HCT116 (cell line): ENCODE measurements around the gene TNFRSF25. TPM values are rescaled to one million over a fixed set of nuclear protein-coding genes. Genes with fewer than 3 reads are reported as not detected.

ENCODE experiments used
- ATAC-seq: fragments of 200-7000 bp; cut with Tn5 transposase; 2 replicates; pipeline ENCODE4 v1.9.1; 2020; ENCODE audit warnings: mild to moderate bottlenecking, moderate library complexity
- BruUV-seq: library from RNA; stranded (reverse); fragments of 400-500 nt; replicated peaks from 2 replicates; lab custom pipeline; 2021; lab: Mats Ljungman, UMichigan
- CTCF ChIA-PET: fragments of 300-600 bp; sonication (Branson Sonifier 250); formaldehyde crosslinking; loops from one replicate; lab custom pipeline; 2021; ENCODE audit warnings: antibody characterized with exemption; lab: Charles Lee
- POLR2A ChIA-PET: fragments of 300-600, 350-600 bp; sonication (Branson Sonifier 250); formaldehyde crosslinking; loops from one replicate; lab custom pipeline; 2021; ENCODE audit warnings: antibody characterized with exemption; lab: Charles Lee
- RAD21 ChIA-PET, 2 experiments: fragments of 300-600 bp; sonication (Branson Sonifier 250); formaldehyde crosslinking; loops; one replicate each; lab custom pipeline; 2023; ENCODE audit warnings: low total read pairs in 2 of 2; ENCODE audit not compliant: uncharacterized antibody in 2 of 2, unreplicated experiment in 2 of 2, low non-redundant PET in 1 of 2; lab: Charles Lee
- DNase-seq: peaks from one replicate; pipeline ENCODE4 v3.0.0-alpha.2; 2010; ENCODE audit warnings: low read depth, low spot score
- H2AFZ ChIP-seq: fragments of 200-600 bp; shearing (Covaris generic), sonication (generic); 2 replicates; pipeline ENCODE4 v1.6.1; 2017; ENCODE audit warnings: low read depth, mixed run types, mixed read lengths, antibody characterized with exemption, low read length; ENCODE audit not compliant: poor library complexity, severe bottlenecking
- H3K27ac ChIP-seq: 2 replicates; pipeline ENCODE4 v1.5.1; 2012; ENCODE audit warnings: low read depth, low read length
- H3K27me3 ChIP-seq: fragments of 200-600 bp; sonication (generic); 2 replicates; pipeline ENCODE4 v1.6.1; 2016; ENCODE audit warnings: mixed run types, low read length, mixed read lengths; ENCODE audit not compliant: insufficient read depth
- H3K36me3 ChIP-seq, 2 experiments: fragments of 200-500 bp in 1 of 2; fragments of 200-600 bp in 1 of 2; sonication (Bioruptor generic) in 1 of 2; sonication (generic) in 1 of 2; 2 replicates each; pipeline versions ENCODE4 v1.5.1 to v1.6.1; 2014 to 2016; ENCODE audit warnings: low read length in 2 of 2, inconsistent platforms in 1 of 2, mixed read lengths in 1 of 2, mixed run types in 1 of 2; ENCODE audit not compliant: insufficient read depth in 2 of 2, control insufficient read depth in 1 of 2
- H3K4me1 ChIP-seq, 2 experiments: fragments of 200-600 bp in 1 of 2; sonication (generic) in 1 of 2; 2 replicates each; pipeline versions ENCODE4 v1.5.1 to v1.6.1; 2012 to 2017; ENCODE audit warnings: low read length in 2 of 2, inconsistent platforms in 1 of 2, mild to moderate bottlenecking in 1 of 2, mixed read lengths in 1 of 2, mixed run types in 1 of 2, moderate library complexity in 1 of 2; ENCODE audit not compliant: insufficient read depth in 2 of 2, control insufficient read depth in 1 of 2
- H3K4me2 ChIP-seq: fragments of 200-600 bp; sonication (generic); 2 replicates; pipeline ENCODE4 v1.6.1; 2017; ENCODE audit warnings: mixed run types, low read length, mixed read lengths
- H3K4me3 ChIP-seq, 2 experiments: fragments of 200-600 bp in 1 of 2; sonication (generic) in 1 of 2; replicated peaks in 1 of 2; 2 replicates each; pipeline ENCODE4 v1.5.1; 2011 to 2016; ENCODE audit warnings: low read length in 2 of 2, control low read depth in 1 of 2, low read depth in 1 of 2, mild to moderate bottlenecking in 1 of 2, mixed read lengths in 1 of 2, mixed run types in 1 of 2
- H3K79me2 ChIP-seq: fragments of 200-600 bp; sonication (generic); 2 replicates; pipeline ENCODE4 v1.6.1; 2017; ENCODE audit warnings: mild to moderate bottlenecking, mixed run types, low read length, moderate library complexity, mixed read lengths; ENCODE audit not compliant: insufficient read depth
- H3K9ac ChIP-seq: fragments of 200-600 bp; sonication (generic); 2 replicates; pipeline ENCODE4 v1.6.1; 2016; ENCODE audit warnings: low read length, mixed read lengths
- H3K9me2 ChIP-seq: fragments of 200-600 bp; sonication (generic), shearing (Covaris generic); 2 replicates; pipeline ENCODE4 v1.6.1; 2017; ENCODE audit warnings: mixed run types, mild to moderate bottlenecking, moderate library complexity; ENCODE audit not compliant: insufficient read depth
- H3K9me3 ChIP-seq, 2 experiments: fragments of 200-500 bp in 1 of 2; fragments of 200-600 bp in 1 of 2; sonication (Bioruptor generic) in 1 of 2; sonication (generic) in 1 of 2; 2 replicates each; pipeline ENCODE4 v1.6.1; 2014 to 2017; ENCODE audit warnings: low read length in 2 of 2, mixed read lengths in 2 of 2, inconsistent platforms in 1 of 2, low read depth in 1 of 2, mild to moderate bottlenecking in 1 of 2, mixed run types in 1 of 2, moderate library complexity in 1 of 2; ENCODE audit not compliant: control insufficient read depth in 1 of 2, insufficient read depth in 1 of 2
- H4K20me1 ChIP-seq: fragments of 200-600 bp; sonication (generic), shearing (Covaris generic); 2 replicates; pipeline ENCODE4 v1.6.1; 2017; ENCODE audit warnings: mixed run types, mild to moderate bottlenecking, moderate library complexity; ENCODE audit not compliant: insufficient read depth
- CBX3 ChIP-seq: IDR thresholded peaks from 2 replicates; pipeline ENCODE4 v1.6.1; 2012; ENCODE audit warnings: low read depth
- ELF1 ChIP-seq: IDR thresholded peaks from 2 replicates; pipeline ENCODE4 v1.6.1; 2012; ENCODE audit warnings: low read depth, borderline replicate concordance
- EZH2 ChIP-seq: fragments of 200-600 bp; sonication (generic); IDR thresholded peaks from 2 replicates; pipeline ENCODE4 v1.6.1; 2017; ENCODE audit warnings: antibody characterized with exemption, mixed run types
- FOSL1 ChIP-seq: IDR thresholded peaks from 2 replicates; pipeline ENCODE4 v1.6.1; 2012; ENCODE audit warnings: low read depth
- POLR2AphosphoS5 ChIP-seq: IDR thresholded peaks from 2 replicates; pipeline ENCODE4 v1.6.1; 2011; ENCODE audit warnings: mild to moderate bottlenecking, low read depth, low read length, moderate library complexity
- RAD21 ChIP-seq: IDR thresholded peaks from 2 replicates; pipeline ENCODE4 v1.6.1; 2012; ENCODE audit warnings: low read depth, mild to moderate bottlenecking
- REST ChIP-seq: IDR thresholded peaks from 2 replicates; pipeline ENCODE4 v1.6.1; 2012; ENCODE audit warnings: low read depth
- SP1 ChIP-seq: IDR thresholded peaks from 2 replicates; pipeline ENCODE4 v1.6.1; 2012; ENCODE audit warnings: low read depth
- SRF ChIP-seq: IDR thresholded peaks from 2 replicates; pipeline ENCODE4 v1.6.1; 2012; ENCODE audit warnings: low read depth
- TCF7L2 ChIP-seq: IDR thresholded peaks from 2 replicates; pipeline ENCODE4 v1.7.0; 2011; ENCODE audit warnings: borderline replicate concordance, inconsistent platforms; ENCODE audit not compliant: insufficient read depth, insufficient read length; ENCODE audit errors: extremely low read depth
- YY1 ChIP-seq: IDR thresholded peaks from 2 replicates; pipeline ENCODE4 v1.6.1; 2011; ENCODE audit warnings: low read length, low read depth, moderate library complexity, mild to moderate bottlenecking; ENCODE audit not compliant: insufficient replicate concordance; ENCODE audit errors: extremely low read depth
- ZFX ChIP-seq: fragments of 450-650 bp; IDR thresholded peaks from 2 replicates; pipeline ENCODE4 v1.6.1; 2017
- intact Hi-C: fragments of 100-400 bp; cut with micrococcal nuclease; formaldehyde crosslinking; loops from 2 replicates; pipeline ENCODE4 v1.10.0; 2022
- total RNA-seq: library from RNA; stranded (reverse); gene quantifications from one replicate; pipeline ENCODE4 v1.2.1, GENCODE V29; 2021; ENCODE audit not compliant: unreplicated experiment
- TF ChIP-seq, protein P1 (sequence below): IDR thresholded peaks from 2 replicates; pipeline ENCODE4 v1.6.1; 2011; ENCODE audit warnings: mild to moderate bottlenecking, low read length, moderate library complexity; ENCODE audit not compliant: insufficient replicate concordance; ENCODE audit errors: extremely low read depth

The TNFRSF25 gene
- total RNA-seq, 1 experiment from 2014 or later = 27.5 TPM

- Histone ChIP-seq H3K9me3 (no peaks in the 10 kb centered on the region), H3K36me3 (no peaks in the 10 kb centered on the region), H3K9me2 (no peaks in the 10 kb centered on the region), H4K20me1 (no peaks in the 10 kb centered on the region), H2AFZ (no peak overlapping the region), H3K27me3 (no peaks in the 10 kb centered on the region), H3K4me2 (no peak overlapping the region), H3K4me3 (no peak overlapping the region), H3K9ac (no peak overlapping the region), H3K27ac (no peak overlapping the region), H3K79me2 (no peaks in the 10 kb centered on the region), H3K4me1 (no peaks in the 10 kb centered on the region)
- intact Hi-C loops = no loop called here
- no TSS peak for BruUV-seq
- RAD21 ChIA-PET = no interaction called here
- no peak for DNase-seq
- POLR2A ChIA-PET = no interaction called here
- CTCF ChIA-PET = no interaction called here
- no peak for ATAC-seq
- TF ChIP-seq RAD21 = no peak
- TF ChIP-seq ZFX = no peak
- no peak for TF ChIP-seq YY1
- TF ChIP-seq POLR2AphosphoS5 = no peak
- no peak for TF ChIP-seq SP1
- TF ChIP-seq FOSL1 = no peak
- TF ChIP-seq ELF1 = no peak
- TF ChIP-seq REST = no peak
- TF ChIP-seq TCF7L2 = no peak
- TF ChIP-seq, protein P1, sequence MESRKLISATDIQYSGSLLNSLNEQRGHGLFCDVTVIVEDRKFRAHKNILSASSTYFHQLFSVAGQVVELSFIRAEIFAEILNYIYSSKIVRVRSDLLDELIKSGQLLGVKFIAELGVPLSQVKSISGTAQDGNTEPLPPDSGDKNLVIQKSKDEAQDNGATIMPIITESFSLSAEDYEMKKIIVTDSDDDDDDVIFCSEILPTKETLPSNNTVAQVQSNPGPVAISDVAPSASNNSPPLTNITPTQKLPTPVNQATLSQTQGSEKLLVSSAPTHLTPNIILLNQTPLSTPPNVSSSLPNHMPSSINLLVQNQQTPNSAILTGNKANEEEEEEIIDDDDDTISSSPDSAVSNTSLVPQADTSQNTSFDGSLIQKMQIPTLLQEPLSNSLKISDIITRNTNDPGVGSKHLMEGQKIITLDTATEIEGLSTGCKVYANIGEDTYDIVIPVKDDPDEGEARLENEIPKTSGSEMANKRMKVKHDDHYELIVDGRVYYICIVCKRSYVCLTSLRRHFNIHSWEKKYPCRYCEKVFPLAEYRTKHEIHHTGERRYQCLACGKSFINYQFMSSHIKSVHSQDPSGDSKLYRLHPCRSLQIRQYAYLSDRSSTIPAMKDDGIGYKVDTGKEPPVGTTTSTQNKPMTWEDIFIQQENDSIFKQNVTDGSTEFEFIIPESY = no peak
- TF ChIP-seq SRF = no peak
- no peak for TF ChIP-seq EZH2
- no peak for TF ChIP-seq CBX3
Observed at GRCh38 chr1:6507461-6507911, 41.5 kb upstream of the TNFRSF25 start.
